ENCODE results near the gene C12orf60. TPM values are rescaled to one million over a fixed set of nuclear protein-coding genes. Genes with fewer than 3 reads are reported as not detected.

The C12orf60 gene
- total RNA-seq, 1 donor from 2014 or later = 0.17 TPM

GRCh38 chr12:14846042-14846587 is 42.6 kb downstream of the C12orf60 start:
- ATAC-seq = peak; percentile 75
- Histone ChIP-seq H3K9me3 (no peaks in the 10 kb centered on the region), H3K4me3 (no peak overlapping the region), H3K4me1 (peaks cover 39% of the 10 kb centered on the region), H3K27me3 (no peaks in the 10 kb centered on the region), H3K27ac (peak overlapping the region; percentile 48), H3K36me3 (no peaks in the 10 kb centered on the region)
- no peak for TF ChIP-seq CTCF (IDR thresholded peaks at IDR 0.05)
- intact Hi-C loops (cut with DNase I) = loop anchor here (5.0 kb wide), 1 partner anchor 151 kb away; no protein-coding TSS in a partner anchor
- no peak for DNase-seq

GRCh38 chr12:14846876-14847580 is 43.6 kb downstream of the C12orf60 start:
- Histone ChIP-seq H3K27me3 (no peaks in the 10 kb centered on the region), H3K27ac (no peak overlapping the region), H3K4me3 (no peak overlapping the region), H3K9me3 (no peaks in the 10 kb centered on the region), H3K36me3 (no peaks in the 10 kb centered on the region), H3K4me1 (peaks cover 29% of the 10 kb centered on the region)
- TF ChIP-seq CTCF (IDR thresholded peaks at IDR 0.05) = no peak
- intact Hi-C loops (cut with DNase I) = loop anchor here (5.0 kb wide), 1 partner anchor 150 kb away; no protein-coding TSS in a partner anchor
- DNase-seq (no peak), ATAC-seq (no peak)

GRCh38 chr12:14849661-14850060 is 46.2 kb downstream of the C12orf60 start:
- no peak for DNase-seq
- TF ChIP-seq CTCF (IDR thresholded peaks at IDR 0.05) = no peak
- no peak for ATAC-seq
- Histone ChIP-seq H3K4me3 (no peak overlapping the region), H3K36me3 (no peaks in the 10 kb centered on the region), H3K9me3 (no peaks in the 10 kb centered on the region), H3K27ac (no peak overlapping the region), H3K4me1 (peaks cover 22% of the 10 kb centered on the region), H3K27me3 (no peaks in the 10 kb centered on the region)
- intact Hi-C loops (cut with DNase I) = loop anchor here (5.0 kb wide), 1 partner anchor 148 kb away; no protein-coding TSS in a partner anchor

- no peak overlapping the region for H3K4me3 ChIP-seq
- intact Hi-C loops (cut with DNase I) = no loop called here
- no peak for ATAC-seq
Measured at GRCh38 chr12:14850929-14851663, 47.6 kb downstream of the C12orf60 start.

GRCh38 chr12:14852880-14853279 is 49.4 kb downstream of the C12orf60 start:
- Histone ChIP-seq H3K4me3 (no peak overlapping the region), H3K27me3 (no peaks in the 10 kb centered on the region), H3K36me3 (no peaks in the 10 kb centered on the region), H3K9me3 (no peaks in the 10 kb centered on the region), H3K27ac (no peak overlapping the region), H3K4me1 (no peaks in the 10 kb centered on the region)
- intact Hi-C loops (cut with DNase I) = no loop called here
- DNase-seq = no peak
- TF ChIP-seq CTCF (IDR thresholded peaks at IDR 0.05) = no peak
- no peak for ATAC-seq

More at GRCh38 chr12:14850929-14851663, 47.6 kb downstream of the C12orf60 start:
- no peak for DNase-seq
- H3K27ac ChIP-seq = no peak overlapping the region
- H3K27me3 ChIP-seq = no peaks in the 10 kb centered on the region
- no peaks in the 10 kb centered on the region for H3K9me3 ChIP-seq
- peaks cover 15% of the 10 kb centered on the region for H3K4me1 ChIP-seq
- no peaks in the 10 kb centered on the region for H3K36me3 ChIP-seq
- TF ChIP-seq CTCF (IDR thresholded peaks at IDR 0.05) = no peak

All from upper lobe of right lung (tissue), 1 donor.